ENCODE results near the gene PDCL3. TPM values are rescaled to one million over a fixed set of nuclear protein-coding genes. Genes with fewer than 3 reads are reported as not detected.

PDCL3 gene
- total RNA-seq, 1 experiment from 2014 or later = 22.1 TPM

DNA sequence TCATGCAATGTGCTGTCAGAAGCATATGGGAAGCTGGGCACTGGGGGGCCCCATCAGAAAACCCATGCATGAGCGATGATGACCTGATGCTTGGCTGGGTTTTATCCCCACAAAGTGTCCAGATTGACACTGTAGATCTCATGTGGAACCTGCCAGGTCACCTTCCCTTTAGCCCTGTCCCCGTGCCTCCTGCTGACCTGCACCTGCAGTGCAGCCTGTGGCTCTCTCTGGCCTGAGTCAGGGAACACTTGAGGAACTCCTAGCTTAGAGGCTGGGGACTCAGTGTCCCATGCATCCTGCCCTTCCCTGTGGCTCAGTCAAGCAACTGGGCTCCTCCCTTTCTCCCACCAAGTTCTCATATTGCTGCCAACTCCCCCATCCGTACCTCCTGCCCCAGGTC, 57.7 kb downstream of the PDCL3 start:
- ChIA-PET CTCF (interaction anchor here (1.0 kb wide), 1 partner anchor 110 kb away, joined by 3 read pairs; no protein-coding TSS in a partner anchor), POLR2A (no interaction called here)
- ATAC-seq (no peak), DNase-seq (ENCODE audit: low spot score) (no peak)
- Mint-ChIP-seq H3K4me3 (no peak overlapping the region), H3K9me3 (peaks cover 36% of the 10 kb centered on the region), H3K4me1 (no peaks in the 10 kb centered on the region), H3K36me3 (no peaks in the 10 kb centered on the region), H3K27ac (no peak overlapping the region), H3K27me3 (ENCODE audit: low read depth) (no peaks in the 10 kb centered on the region; the same call in 1 of the 2 replicates)
- TF ChIP-seq ZNF219 (CRISPR knock-in tag; IDR thresholded peaks at IDR 0.05; ENCODE audit: borderline replicate concordance) (no peak), ZNF138 (CRISPR knock-in tag; conservative IDR thresholded peaks at IDR 0.05) (no peak), ZNF263 (CRISPR knock-in tag; IDR thresholded peaks at IDR 0.05; ENCODE audit: low read depth) (no peak), CREB1 (CRISPR knock-in tag; IDR thresholded peaks at IDR 0.05) (no peak), NFYB (CRISPR knock-in tag; conservative IDR thresholded peaks at IDR 0.05; ENCODE audit: low read depth) (no peak), NR2C2 (CRISPR knock-in tag; IDR thresholded peaks at IDR 0.05) (no peak), EMX1 (CRISPR knock-in tag; IDR thresholded peaks at IDR 0.05) (no peak), ZNF317 (CRISPR knock-in tag; IDR thresholded peaks at IDR 0.05; ENCODE audit: borderline replicate concordance, low read depth) (no peak), ETV6 (CRISPR knock-in tag; IDR thresholded peaks at IDR 0.05) (no peak), KAT7 (CRISPR knock-in tag; IDR thresholded peaks at IDR 0.05; ENCODE audit: borderline replicate concordance) (no peak)
- TF ChIP-seq, protein P1, sequence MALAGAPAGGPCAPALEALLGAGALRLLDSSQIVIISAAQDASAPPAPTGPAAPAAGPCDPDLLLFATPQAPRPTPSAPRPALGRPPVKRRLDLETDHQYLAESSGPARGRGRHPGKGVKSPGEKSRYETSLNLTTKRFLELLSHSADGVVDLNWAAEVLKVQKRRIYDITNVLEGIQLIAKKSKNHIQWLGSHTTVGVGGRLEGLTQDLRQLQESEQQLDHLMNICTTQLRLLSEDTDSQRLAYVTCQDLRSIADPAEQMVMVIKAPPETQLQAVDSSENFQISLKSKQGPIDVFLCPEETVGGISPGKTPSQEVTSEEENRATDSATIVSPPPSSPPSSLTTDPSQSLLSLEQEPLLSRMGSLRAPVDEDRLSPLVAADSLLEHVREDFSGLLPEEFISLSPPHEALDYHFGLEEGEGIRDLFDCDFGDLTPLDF (CRISPR knock-in tag; IDR thresholded peaks at IDR 0.05) = no peak
- TF ChIP-seq, protein P2, sequence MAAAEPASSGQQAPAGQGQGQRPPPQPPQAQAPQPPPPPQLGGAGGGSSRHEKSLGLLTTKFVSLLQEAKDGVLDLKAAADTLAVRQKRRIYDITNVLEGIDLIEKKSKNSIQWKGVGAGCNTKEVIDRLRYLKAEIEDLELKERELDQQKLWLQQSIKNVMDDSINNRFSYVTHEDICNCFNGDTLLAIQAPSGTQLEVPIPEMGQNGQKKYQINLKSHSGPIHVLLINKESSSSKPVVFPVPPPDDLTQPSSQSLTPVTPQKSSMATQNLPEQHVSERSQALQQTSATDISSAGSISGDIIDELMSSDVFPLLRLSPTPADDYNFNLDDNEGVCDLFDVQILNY (CRISPR knock-in tag; IDR thresholded peaks at IDR 0.05) = no peak
- TF ChIP-seq, protein P3, sequence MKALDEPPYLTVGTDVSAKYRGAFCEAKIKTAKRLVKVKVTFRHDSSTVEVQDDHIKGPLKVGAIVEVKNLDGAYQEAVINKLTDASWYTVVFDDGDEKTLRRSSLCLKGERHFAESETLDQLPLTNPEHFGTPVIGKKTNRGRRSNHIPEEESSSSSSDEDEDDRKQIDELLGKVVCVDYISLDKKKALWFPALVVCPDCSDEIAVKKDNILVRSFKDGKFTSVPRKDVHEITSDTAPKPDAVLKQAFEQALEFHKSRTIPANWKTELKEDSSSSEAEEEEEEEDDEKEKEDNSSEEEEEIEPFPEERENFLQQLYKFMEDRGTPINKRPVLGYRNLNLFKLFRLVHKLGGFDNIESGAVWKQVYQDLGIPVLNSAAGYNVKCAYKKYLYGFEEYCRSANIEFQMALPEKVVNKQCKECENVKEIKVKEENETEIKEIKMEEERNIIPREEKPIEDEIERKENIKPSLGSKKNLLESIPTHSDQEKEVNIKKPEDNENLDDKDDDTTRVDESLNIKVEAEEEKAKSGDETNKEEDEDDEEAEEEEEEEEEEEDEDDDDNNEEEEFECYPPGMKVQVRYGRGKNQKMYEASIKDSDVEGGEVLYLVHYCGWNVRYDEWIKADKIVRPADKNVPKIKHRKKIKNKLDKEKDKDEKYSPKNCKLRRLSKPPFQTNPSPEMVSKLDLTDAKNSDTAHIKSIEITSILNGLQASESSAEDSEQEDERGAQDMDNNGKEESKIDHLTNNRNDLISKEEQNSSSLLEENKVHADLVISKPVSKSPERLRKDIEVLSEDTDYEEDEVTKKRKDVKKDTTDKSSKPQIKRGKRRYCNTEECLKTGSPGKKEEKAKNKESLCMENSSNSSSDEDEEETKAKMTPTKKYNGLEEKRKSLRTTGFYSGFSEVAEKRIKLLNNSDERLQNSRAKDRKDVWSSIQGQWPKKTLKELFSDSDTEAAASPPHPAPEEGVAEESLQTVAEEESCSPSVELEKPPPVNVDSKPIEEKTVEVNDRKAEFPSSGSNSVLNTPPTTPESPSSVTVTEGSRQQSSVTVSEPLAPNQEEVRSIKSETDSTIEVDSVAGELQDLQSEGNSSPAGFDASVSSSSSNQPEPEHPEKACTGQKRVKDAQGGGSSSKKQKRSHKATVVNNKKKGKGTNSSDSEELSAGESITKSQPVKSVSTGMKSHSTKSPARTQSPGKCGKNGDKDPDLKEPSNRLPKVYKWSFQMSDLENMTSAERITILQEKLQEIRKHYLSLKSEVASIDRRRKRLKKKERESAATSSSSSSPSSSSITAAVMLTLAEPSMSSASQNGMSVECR (CRISPR knock-in tag; IDR thresholded peaks at IDR 0.05; ENCODE audit: borderline replicate concordance) = no peak
- TF ChIP-seq, protein P4, sequence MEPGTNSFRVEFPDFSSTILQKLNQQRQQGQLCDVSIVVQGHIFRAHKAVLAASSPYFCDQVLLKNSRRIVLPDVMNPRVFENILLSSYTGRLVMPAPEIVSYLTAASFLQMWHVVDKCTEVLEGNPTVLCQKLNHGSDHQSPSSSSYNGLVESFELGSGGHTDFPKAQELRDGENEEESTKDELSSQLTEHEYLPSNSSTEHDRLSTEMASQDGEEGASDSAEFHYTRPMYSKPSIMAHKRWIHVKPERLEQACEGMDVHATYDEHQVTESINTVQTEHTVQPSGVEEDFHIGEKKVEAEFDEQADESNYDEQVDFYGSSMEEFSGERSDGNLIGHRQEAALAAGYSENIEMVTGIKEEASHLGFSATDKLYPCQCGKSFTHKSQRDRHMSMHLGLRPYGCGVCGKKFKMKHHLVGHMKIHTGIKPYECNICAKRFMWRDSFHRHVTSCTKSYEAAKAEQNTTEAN (CRISPR knock-in tag; IDR thresholded peaks at IDR 0.05) = no peak
- TF ChIP-seq, protein P5, sequence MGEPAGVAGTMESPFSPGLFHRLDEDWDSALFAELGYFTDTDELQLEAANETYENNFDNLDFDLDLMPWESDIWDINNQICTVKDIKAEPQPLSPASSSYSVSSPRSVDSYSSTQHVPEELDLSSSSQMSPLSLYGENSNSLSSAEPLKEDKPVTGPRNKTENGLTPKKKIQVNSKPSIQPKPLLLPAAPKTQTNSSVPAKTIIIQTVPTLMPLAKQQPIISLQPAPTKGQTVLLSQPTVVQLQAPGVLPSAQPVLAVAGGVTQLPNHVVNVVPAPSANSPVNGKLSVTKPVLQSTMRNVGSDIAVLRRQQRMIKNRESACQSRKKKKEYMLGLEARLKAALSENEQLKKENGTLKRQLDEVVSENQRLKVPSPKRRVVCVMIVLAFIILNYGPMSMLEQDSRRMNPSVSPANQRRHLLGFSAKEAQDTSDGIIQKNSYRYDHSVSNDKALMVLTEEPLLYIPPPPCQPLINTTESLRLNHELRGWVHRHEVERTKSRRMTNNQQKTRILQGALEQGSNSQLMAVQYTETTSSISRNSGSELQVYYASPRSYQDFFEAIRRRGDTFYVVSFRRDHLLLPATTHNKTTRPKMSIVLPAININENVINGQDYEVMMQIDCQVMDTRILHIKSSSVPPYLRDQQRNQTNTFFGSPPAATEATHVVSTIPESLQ (CRISPR knock-in tag; IDR thresholded peaks at IDR 0.05) = no peak
- TF ChIP-seq, protein P6, sequence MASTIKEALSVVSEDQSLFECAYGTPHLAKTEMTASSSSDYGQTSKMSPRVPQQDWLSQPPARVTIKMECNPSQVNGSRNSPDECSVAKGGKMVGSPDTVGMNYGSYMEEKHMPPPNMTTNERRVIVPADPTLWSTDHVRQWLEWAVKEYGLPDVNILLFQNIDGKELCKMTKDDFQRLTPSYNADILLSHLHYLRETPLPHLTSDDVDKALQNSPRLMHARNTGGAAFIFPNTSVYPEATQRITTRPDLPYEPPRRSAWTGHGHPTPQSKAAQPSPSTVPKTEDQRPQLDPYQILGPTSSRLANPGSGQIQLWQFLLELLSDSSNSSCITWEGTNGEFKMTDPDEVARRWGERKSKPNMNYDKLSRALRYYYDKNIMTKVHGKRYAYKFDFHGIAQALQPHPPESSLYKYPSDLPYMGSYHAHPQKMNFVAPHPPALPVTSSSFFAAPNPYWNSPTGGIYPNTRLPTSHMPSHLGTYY (CRISPR knock-in tag; IDR thresholded peaks at IDR 0.05) = no peak
- TF ChIP-seq, protein P7, sequence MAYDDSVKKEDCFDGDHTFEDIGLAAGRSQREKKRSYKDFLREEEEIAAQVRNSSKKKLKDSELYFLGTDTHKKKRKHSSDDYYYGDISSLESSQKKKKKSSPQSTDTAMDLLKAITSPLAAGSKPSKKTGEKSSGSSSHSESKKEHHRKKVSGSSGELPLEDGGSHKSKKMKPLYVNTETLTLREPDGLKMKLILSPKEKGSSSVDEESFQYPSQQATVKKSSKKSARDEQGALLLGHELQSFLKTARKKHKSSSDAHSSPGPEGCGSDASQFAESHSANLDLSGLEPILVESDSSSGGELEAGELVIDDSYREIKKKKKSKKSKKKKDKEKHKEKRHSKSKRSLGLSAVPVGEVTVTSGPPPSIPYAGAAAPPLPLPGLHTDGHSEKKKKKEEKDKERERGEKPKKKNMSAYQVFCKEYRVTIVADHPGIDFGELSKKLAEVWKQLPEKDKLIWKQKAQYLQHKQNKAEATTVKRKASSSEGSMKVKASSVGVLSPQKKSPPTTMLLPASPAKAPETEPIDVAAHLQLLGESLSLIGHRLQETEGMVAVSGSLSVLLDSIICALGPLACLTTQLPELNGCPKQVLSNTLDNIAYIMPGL (CRISPR knock-in tag; IDR thresholded peaks at IDR 0.05) = no peak
- TF ChIP-seq, protein P8, sequence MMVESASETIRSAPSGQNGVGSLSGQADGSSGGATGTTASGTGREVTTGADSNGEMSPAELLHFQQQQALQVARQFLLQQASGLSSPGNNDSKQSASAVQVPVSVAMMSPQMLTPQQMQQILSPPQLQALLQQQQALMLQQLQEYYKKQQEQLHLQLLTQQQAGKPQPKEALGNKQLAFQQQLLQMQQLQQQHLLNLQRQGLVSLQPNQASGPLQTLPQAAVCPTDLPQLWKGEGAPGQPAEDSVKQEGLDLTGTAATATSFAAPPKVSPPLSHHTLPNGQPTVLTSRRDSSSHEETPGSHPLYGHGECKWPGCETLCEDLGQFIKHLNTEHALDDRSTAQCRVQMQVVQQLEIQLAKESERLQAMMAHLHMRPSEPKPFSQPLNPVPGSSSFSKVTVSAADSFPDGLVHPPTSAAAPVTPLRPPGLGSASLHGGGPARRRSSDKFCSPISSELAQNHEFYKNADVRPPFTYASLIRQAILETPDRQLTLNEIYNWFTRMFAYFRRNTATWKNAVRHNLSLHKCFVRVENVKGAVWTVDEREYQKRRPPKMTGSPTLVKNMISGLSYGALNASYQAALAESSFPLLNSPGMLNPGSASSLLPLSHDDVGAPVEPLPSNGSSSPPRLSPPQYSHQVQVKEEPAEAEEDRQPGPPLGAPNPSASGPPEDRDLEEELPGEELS (CRISPR knock-in tag; IDR thresholded peaks at IDR 0.05) = no peak
